GM12891 (cell line): ENCODE measurements around the gene FGD3.

ENCODE experiments used
- PAX5 ChIP-seq: IDR thresholded peaks from 2 replicates; pipeline ENCODE4 v1.6.1; 2011; ENCODE audit warnings: low read length, moderate library complexity, mild to moderate bottlenecking; ENCODE audit not compliant: insufficient read depth, severe bottlenecking
- POLR2A ChIP-seq: IDR thresholded peaks from 2 replicates; pipeline ENCODE4 v1.6.1; 2011; ENCODE audit warnings: low read depth, low read length, control low read depth
- POLR2AphosphoS5 ChIP-seq: IDR thresholded peaks from 2 replicates; pipeline ENCODE4 v1.6.1; 2011; ENCODE audit warnings: low read depth, low read length, control low read depth
- POU2F2 ChIP-seq: IDR thresholded peaks from 2 replicates; pipeline ENCODE4 v1.6.1; 2011; ENCODE audit warnings: low read depth, mild to moderate bottlenecking, control low read depth, low read length, moderate library complexity

DNA sequence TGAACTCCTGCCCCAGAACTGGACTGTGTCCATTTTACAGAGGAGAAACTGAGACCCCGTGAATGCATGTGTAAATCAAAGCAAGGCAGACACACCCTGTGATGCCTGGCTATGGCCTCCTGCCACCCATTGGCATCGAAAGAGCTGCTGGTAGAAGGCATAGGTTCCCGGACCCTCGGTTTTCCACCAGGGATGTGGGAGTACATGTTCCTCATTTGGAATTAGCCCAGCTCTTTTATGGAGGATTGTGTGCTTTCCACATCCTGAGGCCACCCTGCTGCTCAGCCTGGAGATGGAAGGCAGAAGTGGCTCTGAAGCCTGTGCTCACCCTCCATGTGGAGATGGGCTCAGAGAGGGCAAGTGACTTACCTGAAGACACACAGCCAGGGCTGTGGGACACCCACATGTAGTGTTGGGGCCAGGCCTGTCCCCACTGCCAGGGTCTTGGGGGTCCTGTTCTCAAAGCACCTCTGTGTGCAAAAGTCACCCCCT, 114.0 kb downstream of the FGD3 start:
- TF ChIP-seq POU2F2, result no peak
- no peak for TF ChIP-seq POLR2A
- TF ChIP-seq POLR2AphosphoS5, result no peak
- TF ChIP-seq PAX5, result no peak
